Peyer's patch (tissue), 4 donors: ENCODE results near the gene PICK1. TPM values are rescaled to one million over a fixed set of nuclear protein-coding genes. Genes with fewer than 3 reads are reported as not detected.
A peak's percentile ranks its signal among the peaks of the same experiment; 100 is the strongest.

Source experiments
- DNase-seq, 3 donors: peaks; one replicate each; pipeline ENCODE4 v3.0.0-alpha.2; 2017 to 2019
- H3K27ac ChIP-seq, 4 donors: fragments of 200-600 bp; sonication (generic); one replicate each; pipeline ENCODE4 v1.5.1; 2016 to 2019
- H3K27me3 ChIP-seq, 2 donors: fragments of 200-600 bp; sonication (generic); one replicate each; pipeline ENCODE4 v1.5.1; 2019
- H3K36me3 ChIP-seq, 3 donors: fragments of 200-600 bp; sonication (generic); one replicate each; pipeline ENCODE4 v1.5.1; 2016 to 2019
- H3K4me1 ChIP-seq, 4 donors: fragments of 200-600 bp; sonication (generic); one replicate each; pipeline ENCODE4 v1.5.1; 2016 to 2019
- H3K4me3 ChIP-seq, 4 donors: fragments of 200-600 bp; sonication (generic); 1 replicate in 3 of 4; 2 replicates in 1 of 4; pipeline ENCODE4 v1.5.1; 2016 to 2019; ENCODE audit warnings: mild to moderate bottlenecking in 1 of 4
- H3K9me3 ChIP-seq, 4 donors: fragments of 200-600 bp; sonication (generic); one replicate each; pipeline ENCODE4 v1.5.1; 2016 to 2019; ENCODE audit warnings: mild to moderate bottlenecking in 1 of 4
- POLR2A ChIP-seq, 2 donors: fragments of 450-650 bp; IDR thresholded peaks; one replicate each; pipeline ENCODE4 v1.5.1; 2017; ENCODE audit warnings: antibody characterized with exemption in 2 of 2, mild to moderate bottlenecking in 2 of 2, moderate library complexity in 2 of 2
- total RNA-seq, 4 donors: library from RNA; depleted of rRNA; stranded (reverse); fragments of >200 nt; gene quantifications; one replicate each; pipeline ENCODE4 v1.1.0, GENCODE V29; 2016
- TF ChIP-seq, protein P1 (sequence below), 6 experiments: fragments of 450-650 bp in 4 of 6; fragments of 200-600 bp in 2 of 6; sonication (generic) in 1 of 6; IDR thresholded peaks; one replicate each; pipeline ENCODE4 v1.5.1; 2017 to 2019; ENCODE audit warnings: antibody characterized with exemption in 6 of 6, mild to moderate bottlenecking in 3 of 6, moderate library complexity in 1 of 6

The PICK1 gene
- total RNA-seq, 4 donors from 2014 or later: 40.8 to 51.7 (median 46.4) TPM

DNA sequence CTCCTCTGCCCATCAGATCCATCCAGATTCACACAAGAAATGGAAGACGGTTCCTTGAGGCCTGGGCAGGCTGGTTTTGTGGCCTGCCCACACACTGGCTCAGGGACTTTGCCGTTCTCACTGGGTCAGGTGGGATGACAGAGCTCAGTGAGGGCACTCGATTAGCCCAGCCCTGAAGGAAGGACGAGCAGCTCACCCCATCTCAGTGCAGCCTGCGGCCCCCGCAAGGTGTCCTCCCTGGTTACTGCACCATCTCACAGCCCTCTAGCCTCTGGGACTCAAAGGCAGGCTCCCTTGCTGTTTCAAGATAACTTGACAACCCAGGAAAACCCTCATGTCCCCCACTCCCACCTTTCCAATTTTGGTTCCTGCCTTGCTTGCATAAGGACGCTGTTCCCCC lies 22.6 kb downstream of the PICK1 start:
- H3K27ac ChIP-seq: no peak overlapping the region
- H3K4me1 ChIP-seq: peaks cover 0 to 25% (median 10%) of the 10 kb centered on the region in 4 donors
- no peak for TF ChIP-seq POLR2A (IDR thresholded peaks at IDR 0.05)
- no peak overlapping the region for H3K4me3 ChIP-seq
- H3K27me3 ChIP-seq: peaks cover 0 to 14% of the 10 kb centered on the region in 2 donors
- DNase-seq: no peak
- H3K36me3 ChIP-seq: peaks cover 0 to 8% (median 0%) of the 10 kb centered on the region in 3 donors
- no peaks in the 10 kb centered on the region for H3K9me3 ChIP-seq

DNA sequence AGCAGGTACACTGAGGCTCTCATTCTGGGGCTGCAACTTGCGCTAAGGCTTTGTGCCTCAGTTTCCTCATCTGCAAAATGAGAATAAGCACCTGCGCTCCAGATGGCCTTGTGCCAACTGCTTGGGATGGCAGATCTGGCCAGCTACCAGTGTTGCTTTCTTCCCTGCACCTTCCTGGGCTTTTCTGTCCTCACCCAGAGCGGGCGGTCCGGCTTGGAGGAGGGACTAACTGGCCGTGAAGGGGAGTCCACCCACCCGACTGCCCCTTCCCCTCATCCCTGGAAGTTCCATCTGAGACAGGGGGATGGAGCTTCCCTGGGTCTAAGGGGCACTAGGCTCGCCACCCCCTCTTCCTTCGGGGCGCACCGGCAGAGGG lies 23.3 kb downstream of the PICK1 start:
- Histone ChIP-seq H3K4me3 (no peak overlapping the region), H3K36me3 (peaks cover 0 to 8% (median 0%) of the 10 kb centered on the region in 3 donors)

DNA sequence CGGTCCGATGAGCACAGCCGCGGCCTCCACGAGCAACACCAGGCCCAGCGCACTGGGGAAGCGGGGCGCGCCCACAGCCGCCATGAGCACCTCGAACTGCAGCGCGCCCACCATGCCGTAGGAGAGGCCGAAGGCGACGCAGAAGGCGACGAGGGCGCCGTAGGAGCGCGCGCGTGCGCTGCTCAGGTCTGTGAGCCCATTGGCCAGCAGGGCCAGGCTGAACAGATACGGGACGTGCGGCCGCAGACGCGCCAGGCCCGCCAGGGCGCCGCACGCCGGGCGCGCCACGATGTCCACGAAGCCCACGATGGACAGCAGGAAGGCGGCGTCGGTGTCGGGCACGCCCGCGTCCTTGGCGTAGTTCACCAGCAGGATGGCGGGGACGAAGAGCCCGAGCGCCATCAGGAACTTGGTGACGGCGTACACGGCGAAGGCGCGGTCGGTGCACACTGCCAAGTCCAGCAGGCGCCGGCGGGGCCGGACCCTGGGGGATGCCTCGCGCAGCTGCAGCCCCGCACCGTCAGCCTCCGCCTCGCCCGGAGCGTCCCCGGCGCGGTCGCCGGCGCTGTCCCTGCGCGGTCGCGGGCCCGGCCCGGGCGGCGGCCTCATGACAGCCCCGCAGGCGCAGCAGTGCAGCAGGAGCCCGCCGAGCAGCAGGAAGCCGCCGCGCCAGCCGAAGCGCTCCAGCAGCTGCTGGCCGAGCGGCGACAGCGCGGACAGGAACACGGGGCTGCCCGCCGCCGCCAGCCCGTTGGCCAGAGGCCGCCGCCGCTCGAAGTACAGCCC lies 23.8 kb downstream of the PICK1 start:
- Histone ChIP-seq H3K27ac (no peak overlapping the region), H3K4me1 (peaks cover 0 to 25% (median 10%) of the 10 kb centered on the region in 4 donors), H3K9me3 (no peaks in the 10 kb centered on the region), H3K4me3 (peak overlapping the region in 3 of 4 donors; percentile 37 to 49 (median 42)), H3K36me3 (peaks cover 0 to 13% (median 0%) of the 10 kb centered on the region in 3 donors), H3K27me3 (peaks cover 0 to 14% of the 10 kb centered on the region in 2 donors)
- DNase-seq: peak in 1 of 3 donors; percentile 66
- TF ChIP-seq POLR2A (IDR thresholded peaks at IDR 0.05): no peak
- TF ChIP-seq, protein P1, sequence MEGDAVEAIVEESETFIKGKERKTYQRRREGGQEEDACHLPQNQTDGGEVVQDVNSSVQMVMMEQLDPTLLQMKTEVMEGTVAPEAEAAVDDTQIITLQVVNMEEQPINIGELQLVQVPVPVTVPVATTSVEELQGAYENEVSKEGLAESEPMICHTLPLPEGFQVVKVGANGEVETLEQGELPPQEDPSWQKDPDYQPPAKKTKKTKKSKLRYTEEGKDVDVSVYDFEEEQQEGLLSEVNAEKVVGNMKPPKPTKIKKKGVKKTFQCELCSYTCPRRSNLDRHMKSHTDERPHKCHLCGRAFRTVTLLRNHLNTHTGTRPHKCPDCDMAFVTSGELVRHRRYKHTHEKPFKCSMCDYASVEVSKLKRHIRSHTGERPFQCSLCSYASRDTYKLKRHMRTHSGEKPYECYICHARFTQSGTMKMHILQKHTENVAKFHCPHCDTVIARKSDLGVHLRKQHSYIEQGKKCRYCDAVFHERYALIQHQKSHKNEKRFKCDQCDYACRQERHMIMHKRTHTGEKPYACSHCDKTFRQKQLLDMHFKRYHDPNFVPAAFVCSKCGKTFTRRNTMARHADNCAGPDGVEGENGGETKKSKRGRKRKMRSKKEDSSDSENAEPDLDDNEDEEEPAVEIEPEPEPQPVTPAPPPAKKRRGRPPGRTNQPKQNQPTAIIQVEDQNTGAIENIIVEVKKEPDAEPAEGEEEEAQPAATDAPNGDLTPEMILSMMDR (IDR thresholded peaks at IDR 0.05): peak in 1 of 6 experiments; percentile 4

More for the DNA sequence above, 23.3 kb downstream of the PICK1 start:
- H3K27ac ChIP-seq: no peak overlapping the region
- TF ChIP-seq, protein P1 (IDR thresholded peaks at IDR 0.05): no peak
- no peak for TF ChIP-seq POLR2A (IDR thresholded peaks at IDR 0.05)
- no peaks in the 10 kb centered on the region for H3K9me3 ChIP-seq
- DNase-seq: no peak
- peaks cover 0 to 14% of the 10 kb centered on the region in 2 donors for H3K27me3 ChIP-seq
- peaks cover 0 to 25% (median 10%) of the 10 kb centered on the region in 4 donors for H3K4me1 ChIP-seq

DNA sequence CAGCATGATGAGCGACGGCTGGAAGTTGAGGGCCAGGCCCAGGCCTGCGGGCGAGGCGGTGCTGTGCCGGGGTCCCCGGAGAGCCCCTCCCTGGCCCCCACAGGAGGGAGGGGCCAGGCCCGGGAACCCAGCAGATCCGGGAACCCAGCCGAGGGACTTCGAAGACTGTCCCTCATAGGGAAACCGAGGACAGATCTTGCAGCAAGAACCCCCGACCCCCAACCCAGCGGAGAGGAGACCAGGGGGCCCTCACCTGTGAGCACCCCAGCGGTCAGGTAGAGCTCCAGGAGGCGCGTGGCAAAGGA lies 24.4 kb downstream of the PICK1 start:
- H3K27me3 ChIP-seq: peaks cover 0 to 14% of the 10 kb centered on the region in 2 donors
- H3K9me3 ChIP-seq: no peaks in the 10 kb centered on the region
- no peak for DNase-seq
- H3K27ac ChIP-seq: no peak overlapping the region
- peak overlapping the region in 3 of 4 donors; percentile 37 to 49 (median 42) for H3K4me3 ChIP-seq
- peaks cover 0 to 25% (median 10%) of the 10 kb centered on the region in 4 donors for H3K4me1 ChIP-seq
- TF ChIP-seq, protein P1 (IDR thresholded peaks at IDR 0.05): no peak
- H3K36me3 ChIP-seq: peaks cover 0 to 18% (median 0%) of the 10 kb centered on the region in 3 donors

DNA sequence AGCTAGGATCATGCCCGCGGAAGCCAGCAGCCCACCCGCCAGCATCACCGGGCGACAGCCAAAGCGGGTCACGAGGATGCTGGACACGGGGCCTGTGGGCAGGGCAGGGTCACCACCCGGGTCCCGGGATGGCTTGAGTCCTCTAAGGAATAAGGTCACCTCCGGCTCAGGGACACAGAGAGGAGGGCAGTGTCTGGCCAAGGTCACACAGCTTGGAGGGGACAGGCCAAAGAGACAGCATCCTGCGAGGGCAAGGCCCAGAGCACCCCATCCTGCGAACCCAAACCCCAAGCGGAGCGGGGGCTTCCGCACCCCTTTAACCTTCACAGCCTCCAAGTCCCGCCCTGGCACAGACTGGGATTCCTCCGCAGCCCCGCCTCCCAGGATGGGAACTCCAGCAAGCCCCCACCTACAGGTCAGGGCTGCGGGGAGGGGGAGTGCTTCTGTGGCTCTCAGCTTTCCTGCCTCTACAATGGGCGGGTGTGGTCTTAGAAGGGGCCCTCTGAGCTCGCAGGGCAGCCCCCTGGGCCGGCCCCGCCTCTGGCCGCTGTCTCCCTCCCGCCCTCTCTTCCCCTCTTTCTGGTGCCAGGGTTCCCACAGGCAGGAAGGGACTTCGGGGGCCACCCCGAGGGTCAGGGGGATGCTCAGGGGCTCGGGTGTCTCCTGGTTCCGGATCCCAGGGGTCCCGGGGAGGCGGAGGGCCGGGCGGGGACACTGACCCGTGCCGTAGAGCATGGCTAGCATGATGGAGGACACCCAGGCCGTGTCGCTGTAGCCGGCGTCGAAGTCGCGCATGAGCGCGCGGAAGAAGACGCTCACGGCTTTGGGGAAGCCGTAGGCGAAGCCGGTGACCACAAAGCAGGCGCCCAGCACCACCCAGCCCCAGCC lies 25.0 kb downstream of the PICK1 start:
- no peaks in the 10 kb centered on the region for H3K9me3 ChIP-seq
- no peak overlapping the region for H3K27ac ChIP-seq
- peaks cover 0 to 14% of the 10 kb centered on the region in 2 donors for H3K27me3 ChIP-seq
- TF ChIP-seq, protein P1 (IDR thresholded peaks at IDR 0.05): no peak
- peaks cover 0 to 20% (median 0%) of the 10 kb centered on the region in 3 donors for H3K36me3 ChIP-seq
- H3K4me3 ChIP-seq: peak overlapping the region in 2 of 4 donors; percentile 15 to 42
- no peak for DNase-seq
- H3K4me1 ChIP-seq: peaks cover 0 to 25% (median 10%) of the 10 kb centered on the region in 4 donors
